CD1c-positive myeloid dendritic cell (primary cell): Measurements from ENCODE around the gene RPL7A.

Experiments used
- DNase-seq: peaks from one replicate; pipeline ENCODE4 v3.0.0-alpha.2; 2016; ENCODE audit errors: extremely low spot score

RPL7A gene

GRCh38 chr9:133347515-133347984 lies 468 bp upstream of the RPL7A start:
- DNase-seq, result peak; percentile 29

DNA sequence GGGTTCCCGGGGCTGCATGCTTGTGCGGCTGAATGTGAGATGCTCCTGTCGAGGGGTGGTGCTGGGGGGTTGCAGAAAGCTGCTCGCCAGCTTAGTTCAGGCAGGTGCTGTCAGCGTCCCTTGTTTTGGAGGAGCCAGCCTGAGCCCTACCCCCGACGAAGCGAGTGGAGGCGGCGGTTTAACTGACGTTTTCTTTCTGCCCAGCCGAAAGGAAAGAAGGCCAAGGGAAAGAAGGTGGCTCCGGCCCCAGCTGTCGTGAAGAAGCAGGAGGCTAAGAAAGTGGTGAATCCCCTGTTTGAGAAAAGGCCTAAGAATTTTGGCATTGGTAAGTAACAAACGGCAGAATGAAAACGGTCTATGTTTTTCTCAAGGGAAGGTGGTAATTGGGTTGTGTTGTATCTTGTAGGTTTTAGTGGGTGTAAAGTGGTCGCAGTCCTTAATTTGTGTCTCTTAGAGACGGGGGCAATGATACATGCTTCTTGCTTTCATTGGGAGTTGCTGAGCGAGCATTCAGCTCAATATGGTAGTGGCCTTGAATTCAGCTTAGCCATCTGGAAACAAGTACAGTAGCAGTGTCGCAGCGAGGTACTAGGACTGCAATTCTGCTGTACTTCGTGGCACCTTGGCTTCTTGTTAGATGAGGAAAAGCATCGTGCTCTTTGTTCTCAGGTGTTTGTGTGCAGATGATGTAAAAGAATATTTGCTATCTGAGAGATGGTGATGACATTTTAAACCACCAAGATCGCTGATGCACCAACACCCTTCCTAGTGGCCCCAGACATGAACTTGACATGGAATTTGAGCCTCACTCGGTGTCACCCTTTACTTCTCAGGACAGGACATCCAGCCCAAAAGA lies 928 bp downstream of the RPL7A start:
- DNase-seq, result no peak

GRCh38 chr9:133349965-133350616 lies 2.1 kb downstream of the RPL7A start:
- DNase-seq, result no peak

GRCh38 chr9:133351526-133351907 lies 3.5 kb downstream of the RPL7A start:
- no peak for DNase-seq

DNA sequence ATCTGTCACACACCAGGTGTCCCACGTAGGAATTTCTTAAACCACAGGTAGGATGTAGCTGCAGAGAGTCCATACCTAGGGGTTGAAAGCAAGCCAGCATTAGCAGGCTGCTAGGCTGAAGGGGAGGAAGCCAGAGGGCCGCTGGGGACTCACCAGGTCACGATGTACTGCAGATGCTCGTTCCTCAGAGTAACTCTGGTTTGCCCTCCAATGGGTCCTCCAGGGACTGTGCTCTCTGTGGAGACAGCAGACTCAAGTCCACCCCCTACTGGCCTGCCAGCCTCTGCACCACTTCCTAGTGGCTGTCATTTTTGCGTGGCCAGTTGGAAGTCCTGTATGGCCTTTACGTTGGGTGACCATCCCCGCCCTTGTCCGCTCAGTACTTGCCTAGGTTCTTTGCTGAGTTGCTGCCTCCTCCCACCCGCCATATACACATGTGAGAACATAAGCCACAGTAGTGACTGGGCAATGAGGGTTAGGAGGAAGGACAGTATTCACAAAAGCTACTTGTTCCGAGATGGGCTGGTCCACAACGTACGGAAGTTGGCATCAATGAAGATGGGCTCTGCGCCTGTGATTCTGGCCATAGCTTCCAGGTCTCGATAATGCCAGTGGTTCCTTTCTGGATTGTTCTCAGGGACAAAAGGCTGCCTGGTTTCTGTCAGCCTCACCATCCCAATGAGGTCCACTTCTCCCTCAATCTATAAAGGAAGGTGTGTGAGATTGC lies 4.1 kb downstream of the RPL7A start:
- peak; percentile 63 for DNase-seq

DNA sequence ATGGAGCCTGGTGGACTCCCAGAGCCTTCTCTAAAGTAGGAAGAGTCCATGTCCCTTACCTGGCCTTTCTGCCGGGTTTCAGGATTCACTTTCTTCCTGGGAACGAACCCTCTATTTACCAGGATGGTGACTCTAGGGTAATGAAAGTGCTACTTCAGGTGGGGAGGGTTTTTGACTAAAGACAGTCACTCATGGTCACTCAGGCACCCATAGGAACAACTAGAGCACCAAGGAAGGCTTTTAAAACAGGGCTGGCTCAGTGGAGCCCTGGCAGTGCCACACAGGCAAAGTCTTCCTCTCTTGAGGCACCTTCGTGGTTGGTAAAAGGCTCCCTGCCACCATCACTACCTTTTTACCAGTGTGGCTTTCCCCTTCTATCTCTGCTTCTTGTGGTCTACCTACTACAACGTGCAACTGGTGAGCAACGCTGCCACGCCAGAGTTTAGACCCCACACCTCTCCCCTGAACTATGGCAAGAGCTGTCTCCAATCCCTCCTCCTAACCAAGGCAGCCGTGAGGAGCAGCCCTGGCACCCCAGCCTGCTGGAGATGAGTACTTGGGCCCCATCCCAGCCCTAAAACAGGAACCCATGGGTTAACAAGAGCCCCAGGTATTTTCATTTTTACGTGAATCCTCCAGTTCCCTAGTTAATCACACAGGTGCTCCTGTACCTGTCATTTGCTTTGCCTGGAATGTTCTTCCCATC lies 4.8 kb downstream of the RPL7A start:
- no peak for DNase-seq

- no peak for DNase-seq
These were observed 5.5 kb downstream of the RPL7A start for GRCh38 chr9:133353548-133353947.

DNA sequence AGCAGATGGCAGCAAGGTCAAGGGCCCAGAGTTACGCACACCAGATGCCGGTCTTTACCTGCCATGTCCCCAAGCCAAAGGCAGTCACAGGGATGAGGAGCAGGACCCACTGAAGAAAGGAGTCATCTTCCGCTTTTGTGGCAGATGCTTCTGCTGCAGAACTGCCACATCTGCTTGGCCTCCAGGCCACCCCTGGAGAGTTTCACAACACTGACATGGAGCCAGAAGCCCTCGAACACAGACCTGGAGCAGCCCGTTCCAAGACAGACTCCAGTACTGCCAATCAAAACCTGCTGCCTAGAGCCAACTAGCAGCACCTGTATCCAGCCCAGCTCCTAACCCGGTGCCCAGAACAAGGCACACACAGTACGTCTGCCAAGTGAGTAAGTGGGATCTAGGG lies 6.7 kb downstream of the RPL7A start:
- DNase-seq, result no peak

DNA sequence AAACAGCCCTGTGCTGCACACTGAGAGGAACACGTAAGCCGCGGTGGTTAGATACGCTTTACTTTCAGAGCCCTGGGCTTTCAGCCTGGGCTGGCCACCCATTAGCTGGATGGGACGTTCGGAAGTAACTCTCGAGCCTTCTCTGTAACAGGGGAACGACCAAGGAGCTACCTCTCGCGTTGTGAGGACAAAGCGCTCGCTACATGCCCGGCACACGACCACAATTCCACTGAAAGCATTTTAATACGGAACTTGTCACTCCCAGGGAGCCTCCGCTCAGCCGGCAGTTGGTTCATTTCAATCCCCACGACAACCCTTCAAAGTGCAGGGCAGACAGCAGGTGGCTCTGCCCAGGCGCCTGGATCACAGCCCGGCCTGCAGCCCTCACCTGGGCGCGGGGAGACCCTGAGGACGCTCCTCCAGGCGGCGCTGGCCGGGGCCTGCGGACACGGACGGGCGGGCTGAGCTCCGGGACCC lies 7.9 kb downstream of the RPL7A start:
- DNase-seq, result peak; percentile 20

- DNase-seq, result peak; percentile 95
These were observed 8.5 kb downstream of the RPL7A start, which contains the start of the genes SURF1 and SURF2 for GRCh38 chr9:133356391-133357091. Gene SURF1, minus strand, starts transcription at chr9:133356487. Its CDS starts 34 bp downstream, at chr9:133356453. Gene SURF2, plus strand, starts transcription at chr9:133356550. Its CDS starts 43 bp downstream, at chr9:133356593.

DNA sequence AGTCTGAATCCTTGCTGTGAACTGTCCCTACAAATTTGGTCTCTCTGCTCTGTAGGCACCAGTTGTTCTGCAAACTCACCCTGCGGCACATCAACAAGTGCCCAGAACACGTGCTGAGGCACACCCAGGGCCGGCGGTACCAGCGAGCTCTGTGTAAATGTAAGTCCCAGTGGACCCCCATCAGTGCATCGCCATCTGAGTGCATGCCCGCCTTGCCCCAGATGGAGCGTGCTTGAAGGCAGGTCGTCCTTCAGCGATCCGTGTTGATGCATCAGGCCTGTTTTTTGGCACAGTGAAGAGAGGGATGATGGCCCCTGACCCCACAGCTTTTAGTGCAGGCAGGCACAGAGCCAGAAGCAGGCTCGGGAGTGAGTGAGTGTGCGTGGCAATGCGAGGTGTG lies 9.6 kb downstream of the RPL7A start:
- DNase-seq, result no peak

DNA sequence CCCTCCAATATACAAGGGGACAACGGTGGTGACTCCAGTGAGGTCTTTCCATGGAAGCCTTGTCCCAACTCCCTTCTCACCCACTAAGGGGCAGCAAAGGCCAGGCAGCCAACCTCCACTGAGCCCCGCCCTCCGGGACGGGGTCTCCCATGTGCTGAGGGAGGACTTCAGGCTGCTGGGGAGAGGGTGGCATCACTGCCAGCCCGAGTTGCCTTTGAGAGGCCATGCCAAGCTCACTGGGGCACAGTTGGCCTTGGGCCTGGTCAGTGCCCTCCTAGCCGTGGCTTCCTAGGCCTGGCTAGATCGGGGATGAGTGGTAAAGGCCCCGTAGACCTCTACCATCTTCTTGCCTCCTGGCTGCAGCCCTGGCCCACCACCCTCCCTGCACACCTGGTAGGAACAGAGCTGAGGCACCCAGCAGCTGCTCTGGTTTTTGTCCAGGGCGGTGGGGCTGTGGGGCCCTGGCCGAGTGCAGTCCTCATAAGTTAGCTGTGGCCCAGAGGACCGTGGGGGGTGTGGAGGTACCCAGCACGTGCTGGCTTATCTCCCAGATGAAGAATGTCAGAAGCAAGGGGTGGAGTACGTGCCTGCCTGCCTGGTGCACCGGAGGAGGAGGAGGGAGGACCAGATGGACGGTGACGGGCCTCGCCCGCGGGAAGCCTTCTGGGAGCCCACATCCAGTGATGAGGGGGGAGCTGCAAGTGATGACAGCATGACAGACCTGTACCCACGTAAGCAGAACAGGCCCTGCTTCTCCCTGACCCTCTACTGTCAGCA lies 11.6 kb downstream of the RPL7A start:
- DNase-seq, result no peak

- no peak for DNase-seq
These were observed 12.7 kb downstream of the RPL7A start for GRCh38 chr9:133360400-133361393.

- no peak for DNase-seq
These were observed 13.6 kb downstream of the RPL7A start for GRCh38 chr9:133361507-133362092.

DNA sequence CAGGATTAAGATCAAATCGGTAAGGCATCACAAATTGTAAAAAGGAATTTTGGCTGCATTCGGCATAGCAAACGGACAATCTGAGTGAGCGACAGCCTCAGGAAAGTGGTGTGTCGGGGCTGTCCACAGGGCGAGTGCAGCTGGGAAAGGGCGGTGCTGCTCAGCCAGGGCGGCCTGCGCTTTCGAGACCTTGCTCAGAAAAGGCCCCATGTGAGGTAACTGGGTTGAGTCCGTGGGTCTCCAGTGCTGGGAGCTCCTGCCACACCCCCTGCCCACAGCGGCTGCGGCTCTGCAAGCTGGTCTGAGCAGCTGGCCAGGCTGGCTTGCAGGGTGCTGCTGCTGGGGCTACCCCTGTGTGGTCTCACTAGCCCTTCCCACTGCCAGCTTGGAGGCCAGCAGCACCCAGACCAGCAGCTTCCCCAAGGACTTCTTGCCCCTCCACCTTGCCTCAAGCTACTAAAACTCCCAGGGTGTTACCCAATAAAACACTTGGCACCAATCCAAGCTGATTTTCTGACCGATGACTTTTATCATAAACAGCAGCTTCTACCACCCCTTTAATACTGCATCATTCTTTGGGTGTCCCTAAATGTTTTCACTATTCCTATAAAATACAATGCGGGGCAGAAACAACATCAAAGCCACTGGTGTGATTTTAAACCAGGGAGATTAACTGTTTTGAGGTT lies 14.5 kb downstream of the RPL7A start:
- DNase-seq, result no peak

GRCh38 chr9:133366435-133366834 lies 18.4 kb downstream of the RPL7A start:
- DNase-seq, result no peak

DNA sequence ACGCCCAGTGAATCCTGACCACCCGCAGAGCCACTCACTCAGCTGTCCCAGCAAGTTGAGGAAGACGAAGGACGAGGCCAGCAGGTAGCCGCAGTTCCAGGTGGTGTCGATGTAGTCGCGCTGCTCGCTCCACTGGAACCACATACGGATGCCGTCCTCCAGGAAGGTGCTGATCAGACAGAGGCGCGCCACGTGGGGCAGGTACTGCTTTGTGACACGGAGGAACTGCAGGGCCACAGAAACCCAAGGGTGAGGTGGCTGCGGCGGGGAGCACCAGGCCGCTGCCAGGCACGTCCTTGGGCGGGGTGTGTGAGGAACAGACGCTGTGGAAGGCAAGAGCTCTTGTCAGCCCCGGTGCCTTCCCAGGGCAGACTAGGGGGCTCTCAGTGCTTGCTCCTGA lies 19.2 kb downstream of the RPL7A start:
- no peak for DNase-seq

DNA sequence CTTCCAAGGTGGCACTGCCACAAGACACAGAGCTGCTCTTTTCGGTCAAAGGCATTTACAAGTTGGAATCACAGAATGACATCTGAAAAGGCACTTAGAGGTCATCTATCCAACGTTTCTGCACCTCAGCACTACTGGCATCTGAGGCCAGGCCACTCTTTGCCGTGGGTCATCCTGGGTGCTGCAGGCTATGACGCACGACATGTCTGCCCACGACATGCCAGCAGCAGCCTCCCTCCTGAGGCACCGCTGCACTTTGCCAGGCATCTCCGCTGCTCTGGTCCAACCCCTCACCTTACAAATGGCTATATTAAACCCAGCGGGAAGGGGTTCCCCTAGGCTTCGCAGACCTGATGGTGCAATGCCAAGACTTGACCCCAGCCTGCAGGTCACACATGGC lies 19.8 kb downstream of the RPL7A start:
- no peak for DNase-seq
